HG03175 (cell line): Measurements from ENCODE around the gene COL25A1.

Source experiments
- ATAC-seq: cut with Tn5 transposase; IDR thresholded peaks from one replicate; pipeline ENCODE4 v1.9.1; 2021; ENCODE audit warnings: mild to moderate bottlenecking, moderate library complexity; ENCODE audit not compliant: unreplicated experiment

Gene COL25A1

DNA sequence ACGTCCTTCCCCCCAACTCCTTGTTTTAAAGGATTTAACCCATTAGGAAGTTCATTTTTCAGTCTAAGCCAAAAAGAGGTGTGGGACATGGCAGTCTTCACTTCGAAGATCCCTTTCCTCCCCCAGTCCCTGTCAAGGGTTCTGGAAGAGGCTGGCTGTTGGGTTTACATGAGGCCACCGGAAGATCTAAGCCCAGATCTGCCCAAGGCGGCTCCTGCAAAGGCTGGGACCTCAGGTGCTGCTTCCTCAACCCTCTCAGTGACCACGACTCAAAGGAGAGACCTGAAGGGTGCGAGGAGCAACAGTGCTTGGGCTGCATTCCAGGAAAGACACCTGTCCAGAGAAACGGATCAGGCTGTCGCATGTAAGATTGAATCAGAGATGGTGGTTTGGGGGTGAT lies 516.1 kb downstream of the COL25A1 start:
- no peak for ATAC-seq

DNA sequence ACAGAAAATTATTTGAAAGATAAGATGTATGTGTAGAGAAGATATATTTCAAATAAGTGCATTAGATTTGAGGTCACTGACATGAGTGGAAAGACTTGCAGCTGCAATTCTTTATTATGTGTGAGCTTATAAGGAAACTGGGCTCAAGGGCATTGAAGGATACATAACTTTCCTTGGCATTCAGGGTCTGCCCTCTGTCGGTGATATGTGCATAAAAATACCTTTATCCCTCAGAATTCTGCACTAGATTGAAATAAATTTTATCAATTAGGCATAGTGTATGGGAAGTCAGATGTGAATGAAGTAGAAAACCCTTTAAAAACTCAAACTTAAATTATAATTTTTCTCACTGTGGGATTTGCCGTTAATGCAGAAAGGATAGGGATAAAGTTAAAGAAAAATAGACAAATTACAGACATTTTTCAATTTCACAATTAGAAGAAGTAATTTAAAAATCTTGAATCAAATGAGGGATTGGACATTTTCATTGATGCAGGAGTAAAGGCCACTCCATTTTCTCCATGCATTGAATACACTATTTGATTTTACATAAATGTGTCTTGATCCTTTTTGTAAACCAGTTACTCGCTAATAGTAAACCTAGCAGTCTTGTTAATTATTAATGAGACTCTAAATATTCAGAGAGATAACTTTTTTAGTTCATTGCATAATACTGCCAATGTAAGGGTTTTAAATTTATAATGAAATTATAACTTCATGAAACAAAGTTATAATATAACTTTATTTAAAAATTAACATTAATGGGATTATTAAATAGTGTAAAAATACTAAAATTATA lies 518.6 kb downstream of the COL25A1 start:
- ATAC-seq = no peak

DNA sequence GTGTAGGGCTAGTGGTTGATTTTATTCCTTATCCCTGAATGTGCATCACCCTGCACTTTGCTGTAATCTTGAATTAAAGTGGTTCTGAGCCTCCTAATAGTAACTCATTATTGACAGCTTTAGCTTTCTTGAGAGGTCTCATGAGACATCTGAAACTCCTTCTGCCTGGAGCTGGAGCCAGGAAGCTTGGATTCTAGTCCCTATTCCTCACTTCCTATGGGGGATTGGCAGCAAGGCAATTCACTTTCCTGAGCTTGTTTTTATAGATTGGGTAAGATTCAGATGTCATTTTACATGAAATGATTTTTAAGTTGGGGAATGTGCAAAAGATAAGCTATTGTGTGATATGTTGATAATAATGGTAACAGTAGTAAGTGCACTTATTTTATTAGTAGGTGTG lies 522.5 kb downstream of the COL25A1 start:
- ATAC-seq = no peak

DNA sequence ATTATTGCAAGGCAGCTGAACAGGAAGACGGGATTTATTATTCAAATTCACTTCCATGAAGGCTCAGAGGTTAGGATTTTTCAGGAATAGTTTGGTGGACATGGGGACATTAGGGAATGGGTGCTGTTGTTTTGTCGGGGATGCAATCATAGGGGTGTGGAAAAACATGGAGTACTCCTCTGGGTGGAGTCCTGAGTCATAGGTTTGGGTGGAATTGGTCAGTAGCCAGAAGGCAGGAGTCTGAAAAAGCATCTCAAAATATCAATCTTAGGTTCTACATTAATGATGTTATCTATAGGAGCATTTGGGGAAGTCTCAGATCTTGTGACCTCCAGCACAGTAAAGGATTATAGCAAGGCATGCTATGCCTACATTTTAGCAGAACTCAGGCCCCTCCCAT lies 525.1 kb downstream of the COL25A1 start:
- ATAC-seq = no peak

DNA sequence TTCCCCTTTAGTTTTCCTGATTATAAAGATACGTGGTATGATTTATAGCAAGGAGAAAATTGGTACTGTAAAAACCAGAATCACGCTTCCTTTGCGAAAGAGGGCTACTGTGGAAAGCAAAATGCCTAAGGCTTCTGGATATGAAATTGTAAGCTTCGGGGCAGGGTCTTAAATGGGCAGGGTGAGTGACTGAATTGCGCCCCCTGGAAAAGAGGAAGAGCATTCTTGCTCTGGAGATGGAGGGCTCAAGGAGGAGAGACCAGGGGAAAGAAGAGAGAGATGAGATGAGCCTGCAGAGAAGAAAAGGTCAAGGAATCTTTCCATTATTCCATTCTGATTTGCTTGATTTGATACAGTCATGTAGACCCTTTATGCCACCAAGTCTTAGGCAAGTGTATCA lies 526.5 kb downstream of the COL25A1 start:
- ATAC-seq = no peak

DNA sequence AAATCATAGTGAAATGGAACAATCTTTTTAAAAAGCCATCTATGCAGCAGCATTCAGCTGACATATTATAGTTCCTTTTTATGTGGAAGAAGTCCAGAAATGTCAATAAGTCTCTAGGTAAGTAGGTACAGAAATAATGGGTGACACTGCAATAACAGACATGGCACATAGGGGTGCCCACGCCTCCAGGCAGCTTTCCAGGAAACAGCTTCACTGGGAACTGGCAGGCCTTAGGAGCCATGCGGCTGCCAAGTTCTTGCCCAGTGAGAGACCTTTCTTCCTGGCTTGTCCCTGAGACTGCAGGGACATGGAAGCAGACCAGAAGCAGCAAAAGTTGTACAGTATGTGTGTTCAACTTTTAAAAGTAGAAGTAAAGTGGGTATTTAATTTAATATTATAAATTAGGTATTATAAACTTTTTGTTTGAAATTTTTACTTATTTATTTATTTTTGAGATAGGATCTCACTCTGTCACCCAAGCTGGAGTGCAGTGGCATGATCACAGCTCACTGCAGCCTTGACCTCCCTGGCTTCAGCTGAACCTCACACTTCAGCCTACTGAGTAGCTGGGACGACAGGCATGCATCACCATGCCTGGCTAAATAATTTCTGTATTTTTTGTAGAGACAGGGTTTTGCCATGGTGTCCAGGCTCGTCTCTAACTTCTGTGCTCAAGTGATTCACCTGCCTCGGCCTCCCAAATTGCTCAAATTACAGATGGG lies 527.5 kb downstream of the COL25A1 start:
- no peak for ATAC-seq

DNA sequence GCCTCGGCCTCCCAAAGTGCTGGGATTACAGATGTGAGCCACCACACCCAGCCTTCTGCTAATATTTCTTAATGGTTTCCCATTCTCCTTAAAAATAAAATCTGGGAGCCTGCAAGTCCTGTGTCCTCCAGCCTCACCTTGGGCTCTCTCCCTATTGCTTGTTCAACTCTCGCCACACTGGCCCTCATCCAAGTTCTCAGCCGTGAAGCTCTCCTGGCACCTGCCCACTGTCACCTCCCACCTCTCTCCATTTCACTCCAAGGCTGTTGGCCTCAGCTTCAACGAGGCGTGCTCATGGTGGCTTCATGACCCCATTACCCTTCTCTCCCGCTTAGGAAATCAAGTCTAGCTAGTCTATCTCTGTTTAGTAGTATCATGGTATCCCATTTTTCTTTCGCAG lies 530.1 kb downstream of the COL25A1 start:
- no peak for ATAC-seq

DNA sequence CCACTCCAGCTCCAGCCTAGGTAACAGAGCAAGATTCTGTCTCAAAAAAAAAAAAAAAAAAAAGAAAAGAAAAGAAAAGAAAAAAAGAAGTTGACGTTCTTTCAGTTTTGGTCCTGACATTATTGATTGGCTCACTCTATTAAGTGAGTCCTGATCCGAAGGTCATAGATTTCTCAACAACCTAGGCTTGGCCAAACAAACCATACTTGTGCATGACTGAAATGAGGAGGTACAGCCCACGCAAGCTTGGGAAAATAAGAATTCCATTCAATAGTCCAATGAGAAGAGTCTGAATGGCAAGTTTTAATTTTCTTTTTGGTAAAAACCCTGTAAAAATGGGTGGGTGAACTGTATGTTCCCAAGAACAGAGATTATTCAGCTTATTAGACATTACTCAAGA lies 536.4 kb downstream of the COL25A1 start:
- no peak for ATAC-seq

DNA sequence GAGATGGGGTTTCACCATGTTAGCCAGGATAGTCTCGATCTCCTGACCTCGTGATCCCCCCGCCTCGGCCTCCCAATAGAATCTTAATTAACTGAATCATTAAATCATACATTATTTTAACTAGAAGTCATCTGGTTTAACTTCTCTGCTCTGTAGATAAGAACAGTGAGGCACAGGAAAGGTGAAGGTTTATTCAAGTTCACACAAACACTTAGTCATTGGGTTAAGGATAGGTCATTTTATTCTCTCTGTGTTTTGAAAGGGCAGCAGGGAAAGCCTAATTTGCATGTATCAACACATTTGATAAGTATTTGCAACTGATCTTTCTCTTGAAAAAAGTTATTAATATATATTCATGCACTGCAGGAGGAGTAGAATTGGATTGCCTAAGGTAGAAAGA lies 538.5 kb downstream of the COL25A1 start:
- no peak for ATAC-seq

DNA sequence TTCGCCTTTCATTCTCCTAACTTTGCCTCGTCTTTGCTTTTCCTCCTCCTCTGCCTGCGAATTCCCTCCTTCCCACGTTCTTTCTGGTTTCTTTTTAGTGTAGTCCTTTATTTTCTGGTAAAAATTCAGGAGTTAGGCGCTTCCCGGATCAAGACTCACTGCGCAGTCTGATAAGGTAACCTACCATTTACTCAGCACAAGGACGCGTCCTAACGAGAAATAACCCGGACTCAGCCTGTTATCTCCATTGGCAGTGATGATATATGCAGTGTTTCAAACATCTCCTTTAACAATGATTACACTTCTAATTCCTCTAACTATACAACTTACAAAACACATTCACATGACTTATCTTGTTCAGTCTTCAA lies 539.2 kb downstream of the COL25A1 start:
- ATAC-seq = no peak

DNA sequence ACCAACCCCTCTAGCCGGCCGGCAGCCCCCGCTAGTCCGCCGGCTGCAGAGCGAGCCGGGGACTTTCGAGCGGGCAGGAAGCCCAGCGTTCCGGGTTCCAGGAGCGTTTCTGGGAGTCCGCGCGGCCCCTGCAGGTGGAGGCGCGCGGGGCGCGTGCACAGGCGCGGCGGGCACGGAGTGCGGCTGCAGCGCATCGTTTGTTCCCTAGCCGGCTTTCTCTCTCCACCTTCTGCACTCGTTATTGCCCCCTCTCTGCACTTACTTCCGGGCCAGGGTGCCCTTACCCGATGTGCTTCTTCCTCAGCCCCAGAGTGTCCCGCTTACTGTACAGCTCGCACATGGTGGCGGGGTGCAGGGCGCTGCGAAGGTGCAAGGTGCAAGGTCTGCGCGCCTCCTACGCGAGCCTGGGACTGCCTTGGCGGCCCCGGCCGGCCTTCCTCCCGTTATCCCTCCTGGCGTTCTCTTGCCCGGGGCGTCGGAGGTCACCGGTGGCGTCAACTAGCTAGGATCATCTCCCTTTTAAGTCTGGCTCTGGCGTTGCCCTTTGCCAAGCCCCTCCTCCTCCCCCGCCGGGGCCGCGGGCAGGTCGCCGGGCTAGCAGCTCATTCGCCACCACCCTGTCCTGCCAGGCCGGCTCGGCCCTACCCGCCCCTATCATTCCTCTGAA lies 539.8 kb downstream of the COL25A1 start, which contains the start of gene ETNPPL:
Gene ETNPPL (minus strand): TSS at position 495 of the 667 bp plus-strand sequence. CDS start 155 bp downstream, at position 340.
- ATAC-seq = no peak
